ENCODE measurements around the gene SHB. TPM values are rescaled to one million over a fixed set of nuclear protein-coding genes. Genes with fewer than 3 reads are reported as not detected.

Gene SHB
- total RNA-seq, 1 donor from 2014 or later: 1.1 TPM

DNA sequence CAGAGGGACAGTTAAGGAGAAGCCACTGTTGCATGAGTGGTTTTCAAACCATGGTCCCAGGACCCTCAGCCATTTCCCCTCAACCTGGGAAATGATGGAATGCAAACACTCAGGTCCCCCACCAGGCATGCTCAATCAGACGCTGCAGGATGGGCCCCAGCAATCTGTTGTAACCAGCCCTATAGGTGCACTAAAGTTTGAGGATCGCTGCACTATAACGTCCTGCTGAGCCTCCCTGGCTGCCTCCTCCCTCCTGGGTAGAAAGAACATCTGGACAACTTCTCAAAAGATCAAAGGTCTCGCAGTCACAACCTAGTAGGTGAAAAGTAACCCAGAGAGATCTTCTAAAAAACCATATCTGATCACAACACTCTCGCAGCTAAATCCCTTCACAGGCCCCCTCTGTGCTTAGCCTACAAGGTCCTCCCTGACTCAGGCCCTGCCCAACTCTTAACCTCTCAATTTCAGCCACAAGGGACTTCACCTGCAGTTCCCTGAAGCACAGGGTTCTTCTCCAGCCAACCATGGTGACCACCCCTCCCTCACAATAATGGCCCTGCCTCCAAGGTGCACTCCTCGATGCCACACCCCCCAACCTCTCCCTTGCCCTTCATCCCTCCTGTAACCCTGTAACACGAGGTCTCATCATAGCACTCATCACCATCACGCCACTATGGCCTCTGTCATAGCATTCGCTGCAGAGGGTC is 3.5 kb downstream of the SHB start:
- Mint-ChIP-seq H3K9me3 (no peaks in the 10 kb centered on the region), H3K27me3 (ENCODE audit: insufficient read depth, low read depth) (peaks cover 33% of the 10 kb centered on the region), H3K4me1 (peaks cover 62% of the 10 kb centered on the region), H3K36me3 (peaks cover 3% of the 10 kb centered on the region), H3K4me3 (peak overlapping the region; percentile 92), H3K27ac (no peak overlapping the region)
- Histone ChIP-seq H3K36me3 (no peaks in the 10 kb centered on the region), H3K4me1 (peaks cover 35% of the 10 kb centered on the region), H3F3A (ENCODE audit: low read depth) (peaks cover 25% of the 10 kb centered on the region), H3K9ac (no peak overlapping the region), H3K4me3 (no peak overlapping the region), H4K20me1 (ENCODE audit: low read depth) (peaks cover 24% of the 10 kb centered on the region), H3K27me3 (peaks cover 40% of the 10 kb centered on the region), H3K27ac (no peak overlapping the region), H2AFZ (replicated peaks) (no peak overlapping the region), H3K4me2 (no peak overlapping the region), H3K79me2 (ENCODE audit: low read depth) (no peaks in the 10 kb centered on the region), H3K9me3 (ENCODE audit: low read depth) (no peaks in the 10 kb centered on the region)
- TF ChIP-seq EZH2 (IDR thresholded peaks at IDR 0.05): no peak
- TF ChIP-seq EZH2phosphoT487 (IDR thresholded peaks at IDR 0.05): no peak
- TF ChIP-seq, protein P1, sequence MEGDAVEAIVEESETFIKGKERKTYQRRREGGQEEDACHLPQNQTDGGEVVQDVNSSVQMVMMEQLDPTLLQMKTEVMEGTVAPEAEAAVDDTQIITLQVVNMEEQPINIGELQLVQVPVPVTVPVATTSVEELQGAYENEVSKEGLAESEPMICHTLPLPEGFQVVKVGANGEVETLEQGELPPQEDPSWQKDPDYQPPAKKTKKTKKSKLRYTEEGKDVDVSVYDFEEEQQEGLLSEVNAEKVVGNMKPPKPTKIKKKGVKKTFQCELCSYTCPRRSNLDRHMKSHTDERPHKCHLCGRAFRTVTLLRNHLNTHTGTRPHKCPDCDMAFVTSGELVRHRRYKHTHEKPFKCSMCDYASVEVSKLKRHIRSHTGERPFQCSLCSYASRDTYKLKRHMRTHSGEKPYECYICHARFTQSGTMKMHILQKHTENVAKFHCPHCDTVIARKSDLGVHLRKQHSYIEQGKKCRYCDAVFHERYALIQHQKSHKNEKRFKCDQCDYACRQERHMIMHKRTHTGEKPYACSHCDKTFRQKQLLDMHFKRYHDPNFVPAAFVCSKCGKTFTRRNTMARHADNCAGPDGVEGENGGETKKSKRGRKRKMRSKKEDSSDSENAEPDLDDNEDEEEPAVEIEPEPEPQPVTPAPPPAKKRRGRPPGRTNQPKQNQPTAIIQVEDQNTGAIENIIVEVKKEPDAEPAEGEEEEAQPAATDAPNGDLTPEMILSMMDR (IDR thresholded peaks at IDR 0.05): no peak
- DNase-seq (ENCODE audit: low spot score): no peak

DNA sequence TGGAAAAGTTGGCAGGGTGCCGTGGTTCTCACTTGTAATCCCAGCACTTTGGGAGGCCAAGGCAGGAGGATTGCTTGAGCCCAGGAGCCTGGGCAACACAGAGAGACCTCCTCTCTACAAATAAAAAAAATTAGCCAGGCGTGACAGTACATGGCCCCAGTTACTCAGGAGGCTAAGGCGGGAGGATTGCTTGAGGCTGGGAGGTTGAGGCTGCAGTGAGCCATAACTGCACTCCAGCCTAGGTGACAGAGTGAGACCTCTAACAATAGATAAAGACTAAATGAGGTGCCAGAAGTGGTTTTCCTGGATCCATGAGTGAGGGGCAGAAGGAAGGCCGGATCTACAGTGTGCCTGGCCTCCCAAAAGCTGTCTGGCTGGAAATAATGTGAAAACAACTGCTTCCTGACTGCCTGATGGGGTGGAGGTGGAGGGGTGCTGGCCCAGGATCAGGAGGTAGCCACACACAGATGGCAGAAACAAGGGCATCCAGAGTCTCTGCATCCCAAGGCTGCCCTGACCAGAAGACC is 4.1 kb downstream of the SHB start:
- TF ChIP-seq EZH2phosphoT487 (IDR thresholded peaks at IDR 0.05) (no peak), EZH2 (IDR thresholded peaks at IDR 0.05) (no peak)
- TF ChIP-seq, protein P1 (IDR thresholded peaks at IDR 0.05): no peak
- H3K4me2 ChIP-seq: no peak overlapping the region
- H3K4me1 ChIP-seq: peaks cover 35% of the 10 kb centered on the region
- H3K9ac ChIP-seq: no peak overlapping the region
- peaks cover 24% of the 10 kb centered on the region for H4K20me1 ChIP-seq (ENCODE audit: low read depth)
- H3K36me3 ChIP-seq: no peaks in the 10 kb centered on the region
- H3K27me3 ChIP-seq: peaks cover 34% of the 10 kb centered on the region
- no peak overlapping the region for H3K27ac Mint-ChIP-seq
- peaks cover 27% of the 10 kb centered on the region for H3K27me3 Mint-ChIP-seq (ENCODE audit: insufficient read depth, low read depth)
- H3K4me3 Mint-ChIP-seq: no peak overlapping the region
- H3K27ac ChIP-seq: no peak overlapping the region
- H3K9me3 Mint-ChIP-seq: no peaks in the 10 kb centered on the region
- H3K9me3 ChIP-seq (ENCODE audit: low read depth): no peaks in the 10 kb centered on the region
- H3K4me1 Mint-ChIP-seq: peaks cover 59% of the 10 kb centered on the region
- no peak overlapping the region for H3K4me3 ChIP-seq
- DNase-seq (ENCODE audit: low spot score): no peak
- H3K36me3 Mint-ChIP-seq: peaks cover 3% of the 10 kb centered on the region
- no peaks in the 10 kb centered on the region for H3K79me2 ChIP-seq (ENCODE audit: low read depth)
- peaks cover 19% of the 10 kb centered on the region for H3F3A ChIP-seq (ENCODE audit: low read depth)
- H2AFZ ChIP-seq (replicated peaks): no peak overlapping the region

DNA sequence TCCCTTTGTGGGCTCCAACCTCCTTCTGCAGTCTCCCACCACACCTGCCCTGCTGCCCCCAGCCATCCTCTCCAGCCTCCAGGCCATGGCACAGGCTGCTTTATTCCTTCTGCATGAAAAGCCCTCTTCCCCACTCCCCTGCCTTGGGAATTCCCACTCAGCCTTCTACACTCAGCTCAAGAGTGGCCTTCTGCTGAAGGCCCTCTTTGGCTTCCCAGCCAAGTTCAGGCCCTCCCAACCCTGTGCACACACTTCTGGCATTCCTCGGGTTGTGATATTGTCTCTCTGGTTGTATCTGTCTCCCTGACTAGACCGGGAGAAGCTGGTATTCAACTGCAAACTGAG is 5.7 kb downstream of the SHB start:
- Histone ChIP-seq H3K36me3 (no peaks in the 10 kb centered on the region), H3K4me1 (peaks cover 38% of the 10 kb centered on the region), H3K4me3 (no peak overlapping the region), H3F3A (ENCODE audit: low read depth) (peaks cover 10% of the 10 kb centered on the region), H3K9ac (no peak overlapping the region), H3K27me3 (peaks cover 27% of the 10 kb centered on the region), H3K79me2 (ENCODE audit: low read depth) (no peaks in the 10 kb centered on the region), H3K4me2 (no peak overlapping the region), H3K9me3 (ENCODE audit: low read depth) (no peaks in the 10 kb centered on the region), H4K20me1 (ENCODE audit: low read depth) (peaks cover 24% of the 10 kb centered on the region), H2AFZ (replicated peaks) (no peak overlapping the region), H3K27ac (no peak overlapping the region)
- Mint-ChIP-seq H3K27me3 (ENCODE audit: insufficient read depth, low read depth) (peaks cover 29% of the 10 kb centered on the region), H3K9me3 (no peaks in the 10 kb centered on the region), H3K4me1 (peaks cover 64% of the 10 kb centered on the region), H3K4me3 (no peak overlapping the region), H3K27ac (peak overlapping the region; percentile 2), H3K36me3 (peaks cover 3% of the 10 kb centered on the region)
- TF ChIP-seq EZH2phosphoT487 (IDR thresholded peaks at IDR 0.05): no peak
- TF ChIP-seq EZH2 (IDR thresholded peaks at IDR 0.05): no peak
- TF ChIP-seq, protein P1 (IDR thresholded peaks at IDR 0.05): no peak
- DNase-seq (ENCODE audit: low spot score): no peak
